Fibroblast of the aortic adventitia (primary cell): Measurements from ENCODE around the gene PITRM1. TPM values are rescaled to one million over a fixed set of nuclear protein-coding genes. Genes with fewer than 3 reads are reported as not detected.

Source experiments
- DNase-seq: peaks from one replicate; pipeline ENCODE4 v3.0.0-alpha.2; 2010; ENCODE audit warnings: low read depth
- H3K4me3 ChIP-seq: 2 replicates; pipeline ENCODE4 v1.5.1; 2011; ENCODE audit warnings: low read depth, mild to moderate bottlenecking, control low read depth, low read length, moderate library complexity
- total RNA-seq: library from RNA; depleted of rRNA; stranded (reverse); fragments of >200 nt; gene quantifications from 2 replicates; pipeline ENCODE4 v1.2.3, GENCODE V29; 2012; ENCODE audit warnings: low replicate concordance
- TF ChIP-seq, protein P1 (sequence below): IDR thresholded peaks from 2 replicates; pipeline ENCODE4 v1.5.1; 2011; ENCODE audit warnings: mild to moderate bottlenecking, low read length, control low read depth, inconsistent platforms; ENCODE audit not compliant: insufficient read depth

The PITRM1 gene
- total RNA-seq, 1 donor: 110 TPM

DNA sequence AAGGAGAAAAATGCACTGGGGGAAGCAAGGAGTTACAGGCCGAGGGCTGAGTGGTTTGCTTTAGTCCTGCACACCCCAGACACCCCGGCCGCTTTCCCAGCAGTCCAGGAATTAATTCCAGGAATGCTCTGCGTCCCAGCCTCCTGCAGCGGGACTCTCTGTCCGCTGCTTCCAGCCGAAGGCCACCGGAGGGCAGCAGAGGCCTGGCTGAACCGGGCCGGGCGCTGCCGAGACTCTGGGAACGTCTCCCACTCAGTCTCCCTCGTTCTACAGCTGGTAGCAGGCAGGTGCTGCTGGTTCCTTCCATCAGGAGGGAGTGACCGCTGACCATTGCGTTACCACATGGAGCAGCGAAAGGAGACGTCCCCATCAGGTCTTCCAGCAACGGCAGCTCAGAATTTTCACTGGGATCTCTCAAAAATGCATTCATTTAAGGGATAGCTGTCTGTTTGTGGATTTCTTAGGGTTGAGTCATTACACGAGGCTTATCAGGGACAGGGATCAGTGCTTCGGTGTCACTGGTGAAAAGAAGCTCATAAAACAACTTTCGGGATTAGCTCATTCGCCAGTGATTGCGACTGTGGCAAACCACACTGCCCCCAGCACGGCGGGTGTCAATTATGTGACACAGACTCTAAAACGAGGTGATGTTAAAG, 24.9 kb upstream of the PITRM1 start:
- TF ChIP-seq, protein P1, sequence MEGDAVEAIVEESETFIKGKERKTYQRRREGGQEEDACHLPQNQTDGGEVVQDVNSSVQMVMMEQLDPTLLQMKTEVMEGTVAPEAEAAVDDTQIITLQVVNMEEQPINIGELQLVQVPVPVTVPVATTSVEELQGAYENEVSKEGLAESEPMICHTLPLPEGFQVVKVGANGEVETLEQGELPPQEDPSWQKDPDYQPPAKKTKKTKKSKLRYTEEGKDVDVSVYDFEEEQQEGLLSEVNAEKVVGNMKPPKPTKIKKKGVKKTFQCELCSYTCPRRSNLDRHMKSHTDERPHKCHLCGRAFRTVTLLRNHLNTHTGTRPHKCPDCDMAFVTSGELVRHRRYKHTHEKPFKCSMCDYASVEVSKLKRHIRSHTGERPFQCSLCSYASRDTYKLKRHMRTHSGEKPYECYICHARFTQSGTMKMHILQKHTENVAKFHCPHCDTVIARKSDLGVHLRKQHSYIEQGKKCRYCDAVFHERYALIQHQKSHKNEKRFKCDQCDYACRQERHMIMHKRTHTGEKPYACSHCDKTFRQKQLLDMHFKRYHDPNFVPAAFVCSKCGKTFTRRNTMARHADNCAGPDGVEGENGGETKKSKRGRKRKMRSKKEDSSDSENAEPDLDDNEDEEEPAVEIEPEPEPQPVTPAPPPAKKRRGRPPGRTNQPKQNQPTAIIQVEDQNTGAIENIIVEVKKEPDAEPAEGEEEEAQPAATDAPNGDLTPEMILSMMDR: peak; percentile 93
- DNase-seq: peak; percentile 82
- peak overlapping the region; percentile 38 for H3K4me3 ChIP-seq

DNA sequence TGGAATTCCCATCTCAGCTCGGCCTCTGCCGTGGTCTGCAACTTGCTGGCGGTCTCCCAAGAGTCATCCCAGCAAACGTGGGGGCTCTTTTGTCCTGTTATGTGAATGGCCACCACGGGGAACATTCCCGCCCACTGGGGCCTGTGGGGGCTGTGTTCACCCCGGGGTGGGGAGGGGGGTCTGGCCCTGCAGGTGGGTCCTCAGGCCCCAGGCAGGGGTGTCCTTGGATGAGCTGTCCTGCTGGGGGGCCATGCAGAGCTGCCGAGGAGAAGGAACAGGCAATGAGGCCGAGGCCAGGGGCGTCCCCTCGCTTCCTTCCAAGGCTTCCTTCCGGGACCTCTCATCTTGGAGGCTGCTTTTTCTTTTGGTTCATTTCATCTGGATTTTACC, 24.4 kb upstream of the PITRM1 start:
- no peak for DNase-seq
- H3K4me3 ChIP-seq: peak overlapping the region; percentile 10
- TF ChIP-seq, protein P1: no peak

DNA sequence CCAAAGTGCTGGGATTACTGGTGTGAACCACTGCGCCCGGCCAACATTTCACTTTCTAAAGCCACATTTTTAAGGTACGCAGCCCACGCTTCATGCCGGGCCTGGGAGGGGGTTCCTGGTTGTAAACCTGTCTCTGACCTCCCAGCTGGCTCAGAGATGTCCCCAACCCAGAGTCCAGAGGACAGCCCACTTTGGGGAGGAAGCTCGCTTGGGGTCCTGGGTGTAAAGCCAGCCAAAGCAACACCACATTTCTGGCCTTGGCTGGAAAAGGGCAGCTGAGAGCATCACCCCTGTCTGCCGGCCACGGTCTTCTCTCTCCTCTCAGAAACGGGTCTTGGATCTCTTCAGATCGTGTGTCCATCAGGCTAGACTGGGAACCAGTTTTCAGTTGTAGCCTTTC, 23.9 kb upstream of the PITRM1 start:
- TF ChIP-seq, protein P1: no peak
- H3K4me3 ChIP-seq: no peak overlapping the region
- no peak for DNase-seq

DNA sequence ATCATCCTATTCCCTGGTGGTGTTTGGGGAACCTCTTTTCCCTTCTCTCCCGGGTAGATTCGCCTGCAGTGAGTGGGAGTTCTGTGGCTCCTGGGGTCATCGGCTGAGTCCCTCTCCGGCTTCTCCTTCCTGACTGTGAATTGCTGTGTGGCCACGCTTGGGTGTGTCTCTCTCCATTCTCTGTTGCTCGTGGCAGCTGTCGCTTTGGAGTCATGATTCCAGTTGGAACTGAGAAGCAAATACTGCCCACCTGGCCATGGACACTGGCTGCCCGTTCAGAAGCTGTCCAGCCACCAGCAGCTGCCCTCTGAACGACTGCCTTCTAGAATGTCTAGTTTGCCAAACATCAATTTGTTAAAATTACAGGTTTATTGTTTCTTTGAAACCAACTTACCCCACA, 23.1 kb upstream of the PITRM1 start:
- TF ChIP-seq, protein P1: no peak
- no peak for DNase-seq
- H3K4me3 ChIP-seq: no peak overlapping the region

DNA sequence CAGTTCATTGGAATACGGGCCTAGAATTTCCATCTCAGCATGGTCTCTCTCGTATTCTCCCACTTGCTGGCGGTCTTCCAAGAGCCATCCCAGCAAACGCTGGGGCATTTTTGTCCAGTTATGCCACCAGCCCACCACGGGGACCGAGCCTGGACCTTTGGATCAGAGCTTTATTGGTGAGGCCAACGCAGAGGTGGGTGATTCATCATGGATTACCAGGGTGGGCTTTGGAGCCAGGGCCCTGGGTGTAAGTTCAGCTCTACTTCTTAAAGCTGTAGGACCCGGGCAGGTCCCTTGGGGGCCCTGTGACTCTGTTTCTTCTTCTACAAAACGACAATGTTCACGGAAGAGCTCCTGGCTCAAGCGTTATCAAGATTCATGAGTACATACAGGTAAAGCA, 22.7 kb upstream of the PITRM1 start:
- no peak overlapping the region for H3K4me3 ChIP-seq
- no peak for DNase-seq
- TF ChIP-seq, protein P1: no peak

DNA sequence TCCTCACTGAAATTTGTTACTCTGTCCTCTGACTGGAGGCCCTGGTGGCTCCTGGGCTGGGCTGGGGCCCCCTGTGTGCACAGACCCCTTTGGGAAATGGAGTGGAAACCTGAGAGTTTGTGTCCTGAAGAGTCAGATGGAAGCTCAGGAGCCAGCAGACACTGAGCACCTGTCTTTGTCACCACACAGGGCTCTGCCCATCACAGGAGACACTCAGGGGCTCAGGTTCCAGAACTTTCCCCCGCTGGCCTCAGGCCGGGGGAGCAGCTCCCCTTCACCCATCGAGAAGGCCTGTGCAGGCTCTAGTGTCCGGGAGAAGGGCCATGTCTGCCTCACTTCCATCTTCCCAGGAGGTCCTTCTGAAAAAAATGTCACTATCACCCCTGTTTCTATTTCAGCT, 22.3 kb upstream of the PITRM1 start:
- no peak for DNase-seq
- TF ChIP-seq, protein P1: no peak
- H3K4me3 ChIP-seq: no peak overlapping the region

DNA sequence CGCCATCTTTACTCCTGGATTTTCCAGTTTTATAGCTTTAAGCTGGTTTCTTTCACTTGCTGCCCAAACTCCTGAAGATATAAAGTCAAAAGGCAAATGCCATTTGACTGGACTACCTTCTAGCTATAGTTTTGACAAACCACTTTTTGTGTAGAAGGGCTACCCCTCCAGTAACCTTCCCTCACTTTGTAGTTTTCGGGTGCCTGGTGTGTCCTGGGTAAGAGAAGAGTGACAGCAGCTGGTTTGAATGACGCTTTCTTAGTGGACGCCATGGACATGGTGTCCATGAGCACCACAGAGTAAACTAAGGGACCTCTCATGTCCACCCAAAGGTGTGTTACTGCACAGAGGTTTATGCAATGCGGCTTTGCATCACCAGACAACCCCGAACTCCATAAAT, 21.2 kb upstream of the PITRM1 start:
- DNase-seq: no peak
- no peak overlapping the region for H3K4me3 ChIP-seq
- TF ChIP-seq, protein P1: no peak
